ENCODE results near the gene MBTD1.
A peak's percentile ranks its signal among the peaks of the same experiment; 100 is the strongest.
"Not testable (repeated sequence)": the region's sequence is repeated elsewhere in the genome, so short reads cannot be mapped to it uniquely, and the experiment has no call there.

MBTD1 gene

DNA sequence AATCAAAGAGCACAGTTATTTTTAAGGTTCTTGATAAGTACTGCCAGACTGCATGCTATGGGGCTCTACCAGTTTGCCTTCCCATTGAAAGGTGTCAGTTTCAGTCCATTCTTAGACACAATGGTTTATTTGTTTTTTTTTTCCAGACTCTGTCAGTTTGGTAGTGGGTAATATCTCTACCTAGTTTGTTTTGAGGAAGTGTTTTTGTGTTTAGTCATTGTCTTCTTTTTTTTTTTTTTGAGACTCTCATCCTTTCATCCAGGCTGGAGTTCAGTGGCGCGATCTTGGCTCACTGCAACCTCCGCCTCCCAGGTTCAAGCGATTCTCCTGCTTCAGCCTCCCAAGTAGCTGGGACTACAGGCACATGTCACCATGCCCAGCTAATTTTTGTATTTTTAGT lies 4.6 kb upstream of the MBTD1 start:
- not testable (repeated sequence) for H3K9me3 ChIP-seq (ENCODE audit: control insufficient read depth, insufficient read depth, low read length); H3K9ac ChIP-seq (ENCODE audit: low read depth, low read length); H3K4me1 ChIP-seq (ENCODE audit: control insufficient read depth, insufficient read depth, low read length); H3K27me3 ChIP-seq (ENCODE audit: control insufficient read depth, insufficient read depth, low read length); H3K4me3 ChIP-seq (ENCODE audit: low read depth, low read length); H3K36me3 ChIP-seq (ENCODE audit: control insufficient read depth, insufficient read depth, low read length)

DNA sequence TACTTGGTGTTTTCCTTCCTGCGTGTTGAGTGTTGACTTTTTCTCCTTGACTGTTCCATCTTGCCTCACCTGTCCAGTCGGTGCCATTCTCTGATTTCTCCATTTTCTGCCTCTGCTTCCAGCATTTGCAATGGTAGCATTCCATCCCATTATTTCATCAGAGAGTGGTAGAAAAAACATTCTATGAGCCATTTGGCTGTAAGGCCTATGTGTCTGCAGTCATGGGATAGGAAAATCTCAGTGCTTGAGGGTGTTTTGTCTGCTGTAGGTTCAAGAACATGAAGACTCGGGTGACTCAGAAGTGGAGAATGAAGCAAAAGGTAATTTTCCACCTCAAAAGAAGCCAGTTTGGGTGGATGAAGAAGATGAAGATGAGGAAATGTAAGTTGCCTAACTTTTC lies 3.2 kb upstream of the MBTD1 start:
- no peaks in the 10 kb centered on the region for H3K4me1 ChIP-seq (ENCODE audit: control insufficient read depth, insufficient read depth, low read length)
- H3K9me3 ChIP-seq (ENCODE audit: control insufficient read depth, insufficient read depth, low read length) = no peaks in the 10 kb centered on the region
- H3K36me3 ChIP-seq (ENCODE audit: control insufficient read depth, insufficient read depth, low read length) = peaks cover 4% of the 10 kb centered on the region
- H3K27me3 ChIP-seq (ENCODE audit: control insufficient read depth, insufficient read depth, low read length) = no peaks in the 10 kb centered on the region
- no peak overlapping the region for H3K9ac ChIP-seq (ENCODE audit: low read depth, low read length)
- H3K4me3 ChIP-seq (ENCODE audit: low read depth, low read length) = no peak overlapping the region

DNA sequence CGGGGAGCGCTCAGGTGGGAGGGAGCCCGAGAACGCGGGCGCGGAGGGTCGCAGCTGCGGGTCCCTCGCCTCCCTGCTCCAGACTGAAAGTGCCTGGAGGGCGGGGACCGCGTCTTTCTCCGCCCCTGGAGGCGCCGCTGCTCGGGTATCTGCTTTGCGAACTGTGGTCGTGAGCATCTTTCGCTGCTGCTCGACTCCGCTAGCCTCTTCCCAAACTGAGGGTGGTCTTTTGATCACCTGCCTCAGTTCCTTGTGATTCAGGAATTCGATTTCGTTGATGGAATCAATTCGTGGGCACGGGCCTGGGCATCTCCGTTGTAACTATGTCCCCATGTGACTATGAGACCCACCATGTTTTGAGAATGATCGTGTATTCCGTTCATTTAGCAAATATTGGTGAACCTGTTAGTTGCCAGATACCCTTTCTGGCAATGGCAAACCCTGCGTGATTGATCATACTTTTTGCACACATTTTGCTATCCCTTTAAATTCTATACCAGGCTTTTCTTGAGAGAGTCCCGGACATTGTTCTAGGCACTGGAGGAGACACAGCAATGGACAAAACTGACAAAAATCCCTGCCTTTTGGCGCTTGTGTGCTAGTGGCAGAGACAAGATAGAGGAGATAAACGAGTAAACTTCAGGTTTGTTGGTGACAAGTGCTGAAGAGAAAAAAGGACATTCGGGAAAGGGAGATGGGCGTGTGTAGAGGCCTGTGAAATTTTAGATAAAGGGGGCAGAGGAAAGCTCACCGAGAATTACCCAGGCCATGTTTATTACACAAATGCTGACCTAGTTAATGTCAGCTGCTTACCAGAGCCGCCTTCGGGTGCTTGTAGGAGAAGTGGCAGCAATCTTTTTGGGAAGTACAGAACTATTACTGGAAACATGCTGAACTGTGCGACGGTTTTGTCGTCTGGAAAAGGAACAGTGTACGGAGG lies 1.4 kb upstream of the MBTD1 start:
- Histone ChIP-seq H3K4me1 (ENCODE audit: control insufficient read depth, insufficient read depth, low read length) (no peaks in the 10 kb centered on the region), H3K4me3 (ENCODE audit: low read depth, low read length) (peak overlapping the region; percentile 100), H3K9ac (ENCODE audit: low read depth, low read length) (peak overlapping the region; percentile 100), H3K9me3 (ENCODE audit: control insufficient read depth, insufficient read depth, low read length) (no peaks in the 10 kb centered on the region), H3K27me3 (ENCODE audit: control insufficient read depth, insufficient read depth, low read length) (no peaks in the 10 kb centered on the region), H3K36me3 (ENCODE audit: control insufficient read depth, insufficient read depth, low read length) (peaks cover 4% of the 10 kb centered on the region)

DNA sequence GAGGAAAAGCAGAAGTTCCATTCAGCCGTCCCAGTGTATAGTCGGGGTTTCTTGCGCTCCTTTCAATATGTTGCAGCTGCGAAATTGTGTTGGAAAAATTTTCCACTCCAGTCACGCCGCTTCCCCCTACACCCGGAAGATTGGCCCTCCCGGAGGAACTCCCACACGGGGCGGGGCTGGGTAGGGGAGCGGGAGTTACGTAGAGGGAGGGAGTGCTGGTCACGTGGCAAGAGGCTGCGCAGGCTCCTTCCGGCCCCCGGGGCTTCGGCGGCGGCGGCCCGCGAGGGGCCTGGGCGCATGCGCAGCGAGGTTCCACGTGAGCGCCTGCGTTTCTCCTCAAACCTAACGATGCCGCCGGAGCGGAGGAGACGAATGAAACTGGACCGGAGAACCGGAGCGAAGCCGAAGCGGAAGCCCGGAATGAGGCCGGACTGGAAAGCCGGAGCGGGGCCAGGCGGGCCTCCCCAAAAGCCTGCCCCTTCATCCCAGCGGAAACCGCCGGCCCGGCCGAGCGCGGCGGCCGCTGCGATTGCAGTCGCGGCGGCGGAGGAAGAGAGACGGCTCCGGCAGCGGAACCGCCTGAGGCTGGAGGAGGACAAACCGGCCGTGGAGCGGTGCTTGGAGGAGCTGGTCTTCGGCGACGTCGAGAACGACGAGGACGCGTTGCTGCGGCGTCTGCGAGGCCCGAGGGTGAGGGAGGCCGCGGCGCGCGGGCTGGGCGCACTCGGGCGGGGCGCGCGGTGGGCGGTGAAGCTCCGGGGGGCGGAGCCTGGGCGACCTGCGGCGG lies 581 bp upstream of the MBTD1 start, which contains the start of gene UTP18:
TSS of gene UTP18 (plus strand) at position 310 of the 787 bp plus-strand sequence. CDS start at position 349, 39 bp downstream.
- Histone ChIP-seq H3K4me1 (ENCODE audit: control insufficient read depth, insufficient read depth, low read length) (no peaks in the 10 kb centered on the region), H3K36me3 (ENCODE audit: control insufficient read depth, insufficient read depth, low read length) (no peaks in the 10 kb centered on the region), H3K9me3 (ENCODE audit: control insufficient read depth, insufficient read depth, low read length) (no peaks in the 10 kb centered on the region), H3K4me3 (ENCODE audit: low read depth, low read length) (peak within 1 kb of the TSS; percentile 100), H3K9ac (ENCODE audit: low read depth, low read length) (peak within 1 kb of the TSS; percentile 100), H3K27me3 (ENCODE audit: control insufficient read depth, insufficient read depth, low read length) (no peaks in the 10 kb centered on the region)

DNA sequence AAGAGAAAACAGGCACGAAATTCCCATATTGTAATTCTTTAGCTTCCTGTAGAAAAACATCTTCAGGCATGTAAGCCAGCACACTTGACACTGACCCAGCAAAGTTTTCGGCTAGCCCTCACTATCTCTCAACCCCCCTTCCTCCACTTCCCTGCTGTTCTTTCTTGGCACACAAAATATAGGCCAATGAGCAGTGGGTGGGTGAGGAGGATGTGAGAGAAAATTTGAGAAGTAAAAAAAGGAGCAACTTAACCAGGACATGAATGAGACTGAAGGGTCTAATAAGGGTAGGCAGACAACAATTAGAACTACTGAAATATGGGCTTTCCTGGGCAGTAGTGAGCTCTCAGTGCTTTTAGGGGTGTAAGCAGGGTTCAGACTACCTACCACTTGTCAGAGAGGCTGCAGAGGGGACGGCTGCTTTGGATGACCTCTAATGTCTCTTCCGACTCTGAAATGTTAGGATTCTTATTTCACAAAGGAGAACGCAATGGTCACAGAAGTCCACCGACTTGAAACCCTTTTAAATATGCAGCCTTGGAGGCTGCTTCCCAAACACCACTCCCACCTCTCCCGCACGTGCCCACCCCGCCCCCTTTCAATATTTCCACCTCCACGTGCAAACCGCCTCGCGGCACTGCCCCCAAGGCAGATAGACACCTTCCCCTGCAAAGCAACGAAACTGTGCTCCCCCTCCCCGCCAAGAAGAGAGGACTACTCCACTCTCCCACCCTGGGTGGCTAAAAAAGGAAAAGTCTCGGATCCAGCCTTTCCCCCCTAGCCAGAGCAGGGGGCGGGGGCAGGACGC lies 889 bp downstream of the MBTD1 start:
- Histone ChIP-seq H3K9ac (ENCODE audit: low read depth, low read length) (peak overlapping the region; percentile 100), H3K36me3 (ENCODE audit: control insufficient read depth, insufficient read depth, low read length) (no peaks in the 10 kb centered on the region), H3K9me3 (ENCODE audit: control insufficient read depth, insufficient read depth, low read length) (no peaks in the 10 kb centered on the region), H3K4me3 (ENCODE audit: low read depth, low read length) (peak overlapping the region; percentile 100), H3K4me1 (ENCODE audit: control insufficient read depth, insufficient read depth, low read length) (no peaks in the 10 kb centered on the region), H3K27me3 (ENCODE audit: control insufficient read depth, insufficient read depth, low read length) (no peaks in the 10 kb centered on the region)

DNA sequence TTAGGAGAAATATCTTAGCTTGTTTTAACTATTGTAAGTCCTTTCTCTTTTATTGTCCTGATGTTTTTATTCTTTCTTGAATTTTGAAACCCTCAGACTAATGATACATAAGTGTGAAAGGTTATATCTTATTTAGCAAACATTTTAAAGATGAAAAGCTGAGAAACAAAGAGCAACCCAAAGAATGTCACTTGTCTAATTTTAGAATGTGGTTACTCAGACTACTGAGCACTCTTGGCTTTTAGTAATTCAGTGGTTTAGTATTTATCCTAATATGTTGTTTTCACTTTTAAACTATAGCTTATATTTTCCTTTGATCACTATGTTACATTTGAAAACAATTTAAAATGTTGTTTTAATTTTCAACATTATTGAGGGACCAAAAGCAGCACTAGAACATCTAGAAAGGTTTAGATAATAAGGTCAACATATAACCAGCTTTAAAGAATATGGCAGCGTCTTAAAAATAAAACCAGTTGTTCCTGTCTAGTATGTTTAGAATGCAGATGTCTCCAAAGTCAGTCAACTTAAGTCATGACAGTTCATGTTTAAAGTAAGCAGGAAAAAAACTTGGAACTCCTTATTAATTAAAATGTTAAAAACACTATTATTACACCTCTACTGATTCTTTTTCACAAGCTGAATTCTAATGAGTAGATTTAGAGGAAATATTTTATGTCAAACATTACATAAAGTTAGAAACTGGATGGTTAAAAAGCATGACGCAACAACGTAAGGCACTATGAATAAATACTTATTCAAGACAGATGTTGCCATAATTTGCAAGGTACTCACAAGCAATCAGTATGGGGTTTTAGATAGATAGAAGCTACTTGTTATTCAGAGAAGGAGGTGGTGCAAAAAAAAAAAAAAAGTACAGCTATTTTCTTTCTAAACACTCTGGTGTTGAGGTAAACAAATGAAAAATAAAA lies 2.4 kb downstream of the MBTD1 start:
- Histone ChIP-seq H3K4me3 (ENCODE audit: low read depth, low read length) (peak overlapping the region; percentile 100), H3K4me1 (ENCODE audit: control insufficient read depth, insufficient read depth, low read length) (no peaks in the 10 kb centered on the region), H3K9ac (ENCODE audit: low read depth, low read length) (peak overlapping the region; percentile 38), H3K9me3 (ENCODE audit: control insufficient read depth, insufficient read depth, low read length) (no peaks in the 10 kb centered on the region), H3K27me3 (ENCODE audit: control insufficient read depth, insufficient read depth, low read length) (no peaks in the 10 kb centered on the region), H3K36me3 (ENCODE audit: control insufficient read depth, insufficient read depth, low read length) (no peaks in the 10 kb centered on the region)

DNA sequence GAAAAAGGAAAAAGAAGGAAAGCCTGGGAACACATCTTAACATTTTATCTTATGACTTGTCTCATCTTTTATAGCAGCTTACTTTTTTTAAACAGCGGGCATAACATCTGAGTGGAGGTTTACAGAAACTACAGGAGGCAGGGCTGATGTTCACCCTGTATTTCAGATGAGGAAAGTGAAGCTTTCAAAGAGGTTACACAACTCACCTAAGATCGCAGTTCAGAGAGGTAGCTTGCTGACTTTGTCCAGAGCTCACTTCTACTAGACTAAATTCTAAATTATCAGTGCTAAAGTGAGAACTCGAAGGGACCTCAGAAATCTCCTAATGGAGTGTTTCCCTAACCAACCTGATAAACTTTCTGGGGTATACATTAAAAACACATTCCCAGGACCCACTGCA lies 3.7 kb downstream of the MBTD1 start:
- no peak overlapping the region for H3K9ac ChIP-seq (ENCODE audit: low read depth, low read length)
- no peaks in the 10 kb centered on the region for H3K9me3 ChIP-seq (ENCODE audit: control insufficient read depth, insufficient read depth, low read length)
- H3K4me1 ChIP-seq (ENCODE audit: control insufficient read depth, insufficient read depth, low read length) = no peaks in the 10 kb centered on the region
- no peaks in the 10 kb centered on the region for H3K27me3 ChIP-seq (ENCODE audit: control insufficient read depth, insufficient read depth, low read length)
- no peaks in the 10 kb centered on the region for H3K36me3 ChIP-seq (ENCODE audit: control insufficient read depth, insufficient read depth, low read length)
- H3K4me3 ChIP-seq (ENCODE audit: low read depth, low read length) = no peak overlapping the region

DNA sequence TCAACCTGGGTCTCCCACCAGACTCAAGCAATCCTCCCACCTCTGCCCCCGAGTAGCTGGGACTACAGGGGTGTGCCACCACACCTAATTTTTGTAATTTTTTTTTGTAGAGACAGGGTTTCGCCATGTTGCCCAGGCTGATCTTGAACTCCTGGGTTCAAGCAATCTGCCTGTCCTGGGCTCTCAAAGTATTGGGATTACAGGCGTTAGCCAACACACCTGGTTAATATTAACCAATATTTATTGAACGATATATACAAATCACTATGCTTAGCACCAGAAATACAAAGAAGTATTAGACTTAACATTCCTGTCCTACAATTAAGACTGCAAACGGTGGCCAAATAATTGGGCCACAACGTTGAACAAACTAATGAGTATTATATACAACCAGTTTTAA lies 4.2 kb downstream of the MBTD1 start:
- no peaks in the 10 kb centered on the region for H3K9me3 ChIP-seq (ENCODE audit: control insufficient read depth, insufficient read depth, low read length)
- no peaks in the 10 kb centered on the region for H3K36me3 ChIP-seq (ENCODE audit: control insufficient read depth, insufficient read depth, low read length)
- no peaks in the 10 kb centered on the region for H3K4me1 ChIP-seq (ENCODE audit: control insufficient read depth, insufficient read depth, low read length)
- no peaks in the 10 kb centered on the region for H3K27me3 ChIP-seq (ENCODE audit: control insufficient read depth, insufficient read depth, low read length)
- no peak overlapping the region for H3K4me3 ChIP-seq (ENCODE audit: low read depth, low read length)
- no peak overlapping the region for H3K9ac ChIP-seq (ENCODE audit: low read depth, low read length)

DNA sequence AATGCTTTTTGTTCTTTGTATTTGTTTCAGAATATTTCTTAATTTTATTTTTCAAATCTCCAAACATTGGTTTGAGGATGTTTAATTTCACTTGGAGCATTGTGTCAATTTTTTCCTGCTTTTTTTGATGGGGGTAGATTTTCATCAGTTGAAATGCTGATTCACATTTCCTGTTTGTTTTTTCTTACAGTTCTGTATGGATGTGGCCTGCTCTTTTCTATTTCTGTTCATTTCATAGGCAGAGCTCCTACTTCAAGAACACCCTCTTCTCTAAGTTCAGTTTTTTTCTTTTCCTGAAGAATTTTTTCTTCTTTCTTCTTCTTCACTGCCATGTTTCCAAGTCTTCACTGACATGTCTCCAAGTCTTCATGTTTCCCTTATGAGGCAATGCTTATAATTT lies 8.8 kb downstream of the MBTD1 start:
- H3K4me1 ChIP-seq (ENCODE audit: control insufficient read depth, insufficient read depth, low read length) = no peaks in the 10 kb centered on the region
- no peak overlapping the region for H3K4me3 ChIP-seq (ENCODE audit: low read depth, low read length)
- no peaks in the 10 kb centered on the region for H3K27me3 ChIP-seq (ENCODE audit: control insufficient read depth, insufficient read depth, low read length)
- no peaks in the 10 kb centered on the region for H3K36me3 ChIP-seq (ENCODE audit: control insufficient read depth, insufficient read depth, low read length)
- H3K9ac ChIP-seq (ENCODE audit: low read depth, low read length) = no peak overlapping the region
- no peaks in the 10 kb centered on the region for H3K9me3 ChIP-seq (ENCODE audit: control insufficient read depth, insufficient read depth, low read length)

DNA sequence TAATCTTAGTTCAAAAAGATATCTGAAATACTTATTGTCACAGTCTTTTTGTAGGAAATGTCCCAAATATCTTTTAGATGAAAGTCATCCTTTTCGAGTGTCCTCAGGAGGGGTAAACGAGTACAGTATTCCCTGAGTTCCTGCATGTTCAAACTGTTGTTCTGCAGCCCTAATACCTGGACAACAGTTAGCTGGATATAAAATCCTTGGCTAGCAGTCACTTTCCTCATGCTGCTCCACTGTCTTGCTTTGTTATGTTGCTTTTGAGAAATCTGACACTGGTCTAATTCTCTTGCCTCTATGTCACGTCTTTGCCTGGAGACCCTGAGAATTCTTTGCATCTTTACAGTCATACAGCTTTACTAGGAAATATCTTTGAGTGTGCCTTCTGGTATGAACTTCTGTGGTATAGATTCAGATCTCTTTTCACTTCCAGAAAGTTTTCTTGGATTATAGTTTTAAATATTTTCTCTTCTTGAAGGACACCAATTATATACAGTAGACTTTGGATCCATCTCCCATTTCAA lies 9.5 kb downstream of the MBTD1 start:
- H3K36me3 ChIP-seq (ENCODE audit: control insufficient read depth, insufficient read depth, low read length) = no peaks in the 10 kb centered on the region
- H3K9me3 ChIP-seq (ENCODE audit: control insufficient read depth, insufficient read depth, low read length) = no peaks in the 10 kb centered on the region
- H3K4me1 ChIP-seq (ENCODE audit: control insufficient read depth, insufficient read depth, low read length) = no peaks in the 10 kb centered on the region
- H3K27me3 ChIP-seq (ENCODE audit: control insufficient read depth, insufficient read depth, low read length) = no peaks in the 10 kb centered on the region
- H3K4me3 ChIP-seq (ENCODE audit: low read depth, low read length) = no peak overlapping the region
- no peak overlapping the region for H3K9ac ChIP-seq (ENCODE audit: low read depth, low read length)
